ENCODE results near the gene NCOA6.

Gene NCOA6

GRCh38 chr20:34825530-34826362 is at the start of gene NCOA6:
Gene NCOA6 (minus strand): TSS chr20:34825651. CDS start chr20:34782355, 43,296 bp downstream.
- peak; percentile 69 to 75 for DNase-seq

GRCh38 chr20:34874094-34874654 is 48.7 kb upstream of the NCOA6 start:
- peak; percentile 36 to 64 for DNase-seq

- no peak for DNase-seq
Measured at GRCh38 chr20:34873583-34874093, 48.2 kb upstream of the NCOA6 start.

- DNase-seq, result peak; percentile 80 to 88
Measured at GRCh38 chr20:34872622-34873224, 47.3 kb upstream of the NCOA6 start, which contains the start of gene GGT7. Gene GGT7 (minus strand): TSS chr20:34872856. CDS start chr20:34872815, 41 bp downstream.

- no peak for DNase-seq
Measured at GRCh38 chr20:34871966-34872621, 46.6 kb upstream of the NCOA6 start.

- DNase-seq, result no peak
Measured at GRCh38 chr20:34871320-34871926, 46.0 kb upstream of the NCOA6 start.

- DNase-seq, result no peak
Measured at GRCh38 chr20:34864216-34864615, 38.8 kb upstream of the NCOA6 start.

GRCh38 chr20:34863421-34863965 is 38.0 kb upstream of the NCOA6 start:
- no peak for DNase-seq

GRCh38 chr20:34862724-34863123 is 37.3 kb upstream of the NCOA6 start:
- no peak for DNase-seq

GRCh38 chr20:34861386-34862084 is 36.1 kb upstream of the NCOA6 start:
- no peak for DNase-seq

GRCh38 chr20:34859826-34860545 is 34.5 kb upstream of the NCOA6 start:
- DNase-seq, result no peak

GRCh38 chr20:34859367-34859766 is 33.9 kb upstream of the NCOA6 start:
- no peak for DNase-seq

- no peak for DNase-seq
Measured at GRCh38 chr20:34852298-34852697, 26.8 kb upstream of the NCOA6 start.

GRCh38 chr20:34850969-34851368 is 25.5 kb upstream of the NCOA6 start:
- DNase-seq, result no peak

GRCh38 chr20:34849778-34850177 is 24.3 kb upstream of the NCOA6 start:
- DNase-seq, result no peak

- DNase-seq, result no peak
Measured at GRCh38 chr20:34848597-34848996, 23.1 kb upstream of the NCOA6 start.

- no peak for DNase-seq
Measured at GRCh38 chr20:34843421-34843820, 18.0 kb upstream of the NCOA6 start.

GRCh38 chr20:34842143-34842542 is 16.7 kb upstream of the NCOA6 start:
- DNase-seq, result no peak

- peak; percentile 9 to 43 for DNase-seq
Measured at GRCh38 chr20:34834459-34834893, 9.0 kb upstream of the NCOA6 start.

- no peak for DNase-seq
Measured at GRCh38 chr20:34831936-34832335, 6.5 kb upstream of the NCOA6 start.

- no peak for DNase-seq
Measured at GRCh38 chr20:34829191-34829590, 3.7 kb upstream of the NCOA6 start.

All from NCI-H1930 (cell line).